Choroid plexus epithelial cell (primary cell): ENCODE measurements around the gene GM2A.
"Not testable (repeated sequence)": the region's sequence is repeated elsewhere in the genome, so short reads cannot be mapped to it uniquely, and the experiment has no call there.

Experiments
- DNase-seq: peaks from one replicate; pipeline ENCODE4 v3.0.0-alpha.2; 2010; ENCODE audit warnings: low read depth
- H3K4me3 ChIP-seq: 2 replicates; pipeline ENCODE4 v1.5.1; 2011; ENCODE audit warnings: low read depth, mild to moderate bottlenecking, control low read depth, low read length, moderate library complexity
- CTCF ChIP-seq: conservative IDR thresholded peaks from 2 replicates; pipeline ENCODE4 v1.5.1; 2011; ENCODE audit warnings: low read depth, mild to moderate bottlenecking, control low read depth, inconsistent platforms, low read length, moderate library complexity

GM2A gene

GRCh38 chr5:151251621-151252020 is 1.4 kb upstream of the GM2A start:
- no peak overlapping the region for H3K4me3 ChIP-seq
- DNase-seq: no peak
- no peak for TF ChIP-seq CTCF

- no peak for DNase-seq
- peak overlapping the region; percentile 92 for H3K4me3 ChIP-seq
- TF ChIP-seq CTCF: no peak
These were observed 593 bp downstream of the GM2A start for GRCh38 chr5:151253605-151253950.

GRCh38 chr5:151254556-151254955 is 1.6 kb downstream of the GM2A start:
- no peak for DNase-seq
- TF ChIP-seq CTCF: no peak
- no peak overlapping the region for H3K4me3 ChIP-seq

GRCh38 chr5:151254990-151255389 is 2.0 kb downstream of the GM2A start:
- not testable (repeated sequence) for DNase-seq, H3K4me3 ChIP-seq

- no peak for DNase-seq
- TF ChIP-seq CTCF: no peak
- no peak overlapping the region for H3K4me3 ChIP-seq
These were observed 2.8 kb downstream of the GM2A start for GRCh38 chr5:151255621-151256286.

- H3K4me3 ChIP-seq: no peak overlapping the region
- TF ChIP-seq CTCF: no peak
- DNase-seq: peak; percentile 31
These were observed 4.8 kb downstream of the GM2A start for GRCh38 chr5:151257731-151258181.

- no peak for DNase-seq
- no peak overlapping the region for H3K4me3 ChIP-seq
- TF ChIP-seq CTCF: no peak
These were observed 5.2 kb downstream of the GM2A start for GRCh38 chr5:151258201-151258611.
